MCF 10A (cell line): Measurements from ENCODE around the gene PPP1R2. TPM values are rescaled to one million over a fixed set of nuclear protein-coding genes. Genes with fewer than 3 reads are reported as not detected.
"Not testable (repeated sequence)": the region's sequence is repeated elsewhere in the genome, so short reads cannot be mapped to it uniquely, and the experiment has no call there.

Source experiments
- BruUV-seq: library from RNA; stranded (reverse); fragments of 400-500 nt; replicated peaks from 2 replicates; lab custom pipeline; 2021; lab: Mats Ljungman, UMichigan
- CTCF ChIA-PET: fragments of 300-600 bp; sonication (Branson Sonifier 250); formaldehyde crosslinking; extraction: SDS; loops from one replicate; lab custom pipeline; 2021; ENCODE audit warnings: antibody characterized with exemption, inconsistent platforms; lab: Yijun Ruan, JAX
- POLR2A ChIA-PET: fragments of 300-600, 350-650 bp; sonication (Branson Sonifier 250); formaldehyde crosslinking; extraction: SDS; loops from one replicate; lab custom pipeline; 2020; ENCODE audit warnings: antibody characterized with exemption, inconsistent platforms; lab: Yijun Ruan, JAX
- DNase-seq: peaks from one replicate; pipeline ENCODE4 v3.0.0-alpha.2; 2018; ENCODE audit not compliant: unreplicated experiment
- H3K27ac Mint-ChIP-seq: one replicate; pipeline ENCODE4 v1.8.0; 2022; ENCODE audit warnings: mild to moderate bottlenecking, low read depth, mixed read lengths; ENCODE audit not compliant: unreplicated experiment
- H3K27me3 Mint-ChIP-seq: one replicate; pipeline ENCODE4 v1.8.0; 2022; ENCODE audit warnings: mixed read lengths; ENCODE audit not compliant: insufficient read depth, unreplicated experiment
- H3K36me3 Mint-ChIP-seq: one replicate; pipeline ENCODE4 v1.8.0; 2022; ENCODE audit warnings: mild to moderate bottlenecking, moderate library complexity, mixed read lengths; ENCODE audit not compliant: insufficient read depth, unreplicated experiment
- H3K4me1 Mint-ChIP-seq: one replicate; pipeline ENCODE4 v1.8.0; 2022; ENCODE audit warnings: mixed read lengths; ENCODE audit not compliant: insufficient read depth, unreplicated experiment
- H3K4me3 Mint-ChIP-seq: one replicate; pipeline ENCODE4 v1.8.0; 2022; ENCODE audit warnings: mild to moderate bottlenecking, moderate library complexity, mixed read lengths; ENCODE audit not compliant: unreplicated experiment
- H3K9me3 Mint-ChIP-seq: one replicate; pipeline ENCODE4 v1.8.0; 2022; ENCODE audit warnings: mixed read lengths; ENCODE audit not compliant: unreplicated experiment
- CTCF ChIP-seq: fragments of 200-600 bp; IDR thresholded peaks from one replicate; pipeline ENCODE4 v1.8.0; 2022; ENCODE audit warnings: antibody characterized with exemption, mild to moderate bottlenecking; ENCODE audit not compliant: unreplicated experiment
- intact Hi-C: fragments of 100-400 bp; cut with micrococcal nuclease; formaldehyde crosslinking; loops from 2 replicates; pipeline ENCODE4 v1.14.1; 2022
- total RNA-seq: library from RNA; stranded (reverse); gene quantifications from 2 replicates; pipeline ENCODE4 v1.2.3, GENCODE V29; 2022

The PPP1R2 gene
- total RNA-seq, 1 experiment from 2014 or later = 53.0 TPM

- no peak for TF ChIP-seq CTCF
- no peaks in the 10 kb centered on the region for H3K27me3 Mint-ChIP-seq
- no peak overlapping the region for H3K27ac Mint-ChIP-seq
- DNase-seq = no peak
- intact Hi-C loops = no loop called here
- ChIA-PET CTCF (interaction anchor here (0.5 kb wide), 1 partner anchor 170 kb away, joined by 3 read pairs; no protein-coding TSS in a partner anchor), POLR2A (no interaction called here)
- no peaks in the 10 kb centered on the region for H3K4me1 Mint-ChIP-seq
- BruUV-seq = no TSS peak
- H3K36me3 Mint-ChIP-seq = peaks cover 38% of the 10 kb centered on the region
- no peaks in the 10 kb centered on the region for H3K9me3 Mint-ChIP-seq
- H3K4me3 Mint-ChIP-seq = no peak overlapping the region
These were observed 32.0 kb downstream of the PPP1R2 start for GRCh38 chr3:195511136-195511535.

GRCh38 chr3:195508185-195508584, 34.9 kb downstream of the PPP1R2 start:
- intact Hi-C loops = no loop called here
- POLR2A ChIA-PET = no interaction called here
- no peak for TF ChIP-seq CTCF
- Mint-ChIP-seq H3K27ac (no peak overlapping the region), H3K27me3 (no peaks in the 10 kb centered on the region), H3K4me1 (no peaks in the 10 kb centered on the region), H3K4me3 (no peak overlapping the region), H3K9me3 (no peaks in the 10 kb centered on the region), H3K36me3 (peaks cover 18% of the 10 kb centered on the region)
- BruUV-seq = no TSS peak
- CTCF ChIA-PET = interaction anchor here (1.6 kb wide), 1 partner anchor 237 kb away, joined by 8 read pairs; the partner anchor contains the start of gene XXYLT1
- DNase-seq = no peak

GRCh38 chr3:195475614-195476013, 67.5 kb downstream of the PPP1R2 start:
- no peaks in the 10 kb centered on the region for H3K9me3 Mint-ChIP-seq
- intact Hi-C loops = no loop called here
- H3K36me3 Mint-ChIP-seq = no peaks in the 10 kb centered on the region

GRCh38 chr3:195475116-195475515, 68.0 kb downstream of the PPP1R2 start:
- H3K27me3 Mint-ChIP-seq = peaks cover 37% of the 10 kb centered on the region
- not testable (repeated sequence) for H3K4me1 Mint-ChIP-seq

More at GRCh38 chr3:195475614-195476013, 67.5 kb downstream of the PPP1R2 start:
- H3K27ac Mint-ChIP-seq = no peak overlapping the region
- no peaks in the 10 kb centered on the region for H3K4me1 Mint-ChIP-seq
- no peak for DNase-seq
- POLR2A ChIA-PET = interaction anchor here (0.6 to 1.1 kb wide), 2 partner anchors 15 to 626 kb away, joined by 3 read pairs; no protein-coding TSS in a partner anchor
- H3K4me3 Mint-ChIP-seq = no peak overlapping the region
- no TSS peak for BruUV-seq
- peaks cover 37% of the 10 kb centered on the region for H3K27me3 Mint-ChIP-seq
- TF ChIP-seq CTCF = no peak
- CTCF ChIA-PET = interaction anchor here (0.7 kb wide), 1 partner anchor 371 kb away, joined by 3 read pairs; no protein-coding TSS in a partner anchor

More at GRCh38 chr3:195475116-195475515, 68.0 kb downstream of the PPP1R2 start:
- intact Hi-C loops, H3K27ac Mint-ChIP-seq, H3K9me3 Mint-ChIP-seq, H3K36me3 Mint-ChIP-seq, H3K4me3 Mint-ChIP-seq, CTCF ChIA-PET, DNase-seq, BruUV-seq: not testable (repeated sequence)
- POLR2A ChIA-PET = interaction anchor here (0.6 kb wide), 1 partner anchor 626 kb away, joined by 3 read pairs; no protein-coding TSS in a partner anchor
